Measurements from ENCODE around the gene PCDH7. TPM values are rescaled to one million over a fixed set of nuclear protein-coding genes. Genes with fewer than 3 reads are reported as not detected.

Gene PCDH7
- total and polyA plus RNA-seq, 11 donors: 9.4 to 166 (median 89.8) TPM

GRCh38 chr4:30722092-30722358 lies 1.9 kb downstream of the PCDH7 start:
- ATAC-seq (no peak), DNase-seq (no peak)
- H3K36me3 ChIP-seq: no peaks in the 10 kb centered on the region
- 1 to 3% (median 2%) methylated on average over 13 to 39 of the region's 39 CpGs for WGBS, 4 donors
- intact Hi-C loops (cut with DNase I): loop anchor here in 5 of 10 donors (5.0 to 10.0 kb wide), 6 partner anchors 213 to 320 kb away; no protein-coding TSS in a partner anchor
- peak overlapping the region in 7 of 12 donors; percentile 54 to 87 (median 75) for H3K27ac ChIP-seq
- peaks cover 0 to 71% (median 11%) of the 10 kb centered on the region in 9 donors for H3K27me3 ChIP-seq
- peaks cover 0 to 43% (median 10%) of the 10 kb centered on the region in 12 donors for H3K4me1 ChIP-seq
- H3K4me3 ChIP-seq: peak overlapping the region; percentile 21 to 78 (median 65)
- no peaks in the 10 kb centered on the region for H3K9me3 ChIP-seq
- TF ChIP-seq POLR2A (IDR thresholded peaks at IDR 0.05) (no peak), CTCF (IDR thresholded peaks at IDR 0.05) (peak in 2 of 12 donors; percentile 1 to 7)

DNA sequence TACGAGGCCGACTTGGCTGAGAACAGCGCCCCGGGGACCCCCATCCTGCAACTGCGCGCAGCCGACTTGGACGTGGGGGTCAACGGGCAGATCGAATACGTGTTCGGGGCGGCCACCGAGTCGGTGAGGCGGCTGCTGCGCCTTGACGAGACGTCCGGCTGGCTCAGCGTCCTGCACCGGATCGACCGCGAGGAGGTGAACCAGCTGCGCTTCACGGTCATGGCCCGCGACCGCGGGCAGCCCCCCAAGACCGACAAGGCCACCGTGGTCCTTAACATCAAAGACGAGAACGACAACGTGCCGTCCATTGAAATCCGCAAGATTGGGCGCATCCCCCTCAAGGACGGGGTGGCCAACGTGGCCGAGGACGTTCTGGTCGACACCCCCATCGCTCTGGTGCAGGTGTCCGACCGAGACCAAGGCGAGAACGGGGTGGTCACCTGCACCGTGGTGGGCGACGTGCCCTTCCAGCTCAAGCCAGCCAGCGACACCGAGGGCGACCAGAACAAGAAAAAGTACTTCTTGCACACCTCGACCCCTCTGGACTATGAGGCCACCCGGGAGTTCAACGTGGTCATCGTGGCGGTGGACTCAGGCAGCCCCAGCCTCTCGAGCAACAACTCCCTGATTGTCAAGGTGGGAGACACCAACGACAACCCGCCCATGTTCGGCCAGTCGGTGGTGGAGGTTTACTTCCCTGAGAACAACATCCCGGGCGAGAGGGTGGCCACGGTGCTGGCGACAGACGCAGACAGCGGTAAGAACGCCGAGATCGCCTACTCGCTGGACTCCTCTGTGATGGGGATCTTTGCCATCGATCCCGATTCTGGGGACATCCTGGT lies 2.4 kb downstream of the PCDH7 start:
- WGBS, 4 donors: 4 to 7% (median 6%) methylated on average over 40 to 77 of the region's 77 CpGs
- H3K4me3 ChIP-seq: peak overlapping the region; percentile 21 to 78 (median 65)
- no peaks in the 10 kb centered on the region for H3K36me3 ChIP-seq
- peaks cover 0 to 67% (median 11%) of the 10 kb centered on the region in 9 donors for H3K27me3 ChIP-seq
- DNase-seq (peak in 3 of 5 donors; percentile 26 to 62 (median 30)), ATAC-seq (no peak)
- H3K27ac ChIP-seq: peak overlapping the region in 7 of 12 donors; percentile 54 to 87 (median 75)
- no peak for TF ChIP-seq POLR2A (IDR thresholded peaks at IDR 0.05)
- no peak for TF ChIP-seq CTCF (IDR thresholded peaks at IDR 0.05)
- H3K9me3 ChIP-seq: no peaks in the 10 kb centered on the region
- peaks cover 0 to 38% (median 7%) of the 10 kb centered on the region in 12 donors for H3K4me1 ChIP-seq
- intact Hi-C loops (cut with DNase I): loop anchor here in 5 of 10 donors (5.0 to 10.0 kb wide), 6 partner anchors 212 to 320 kb away; no protein-coding TSS in a partner anchor

DNA sequence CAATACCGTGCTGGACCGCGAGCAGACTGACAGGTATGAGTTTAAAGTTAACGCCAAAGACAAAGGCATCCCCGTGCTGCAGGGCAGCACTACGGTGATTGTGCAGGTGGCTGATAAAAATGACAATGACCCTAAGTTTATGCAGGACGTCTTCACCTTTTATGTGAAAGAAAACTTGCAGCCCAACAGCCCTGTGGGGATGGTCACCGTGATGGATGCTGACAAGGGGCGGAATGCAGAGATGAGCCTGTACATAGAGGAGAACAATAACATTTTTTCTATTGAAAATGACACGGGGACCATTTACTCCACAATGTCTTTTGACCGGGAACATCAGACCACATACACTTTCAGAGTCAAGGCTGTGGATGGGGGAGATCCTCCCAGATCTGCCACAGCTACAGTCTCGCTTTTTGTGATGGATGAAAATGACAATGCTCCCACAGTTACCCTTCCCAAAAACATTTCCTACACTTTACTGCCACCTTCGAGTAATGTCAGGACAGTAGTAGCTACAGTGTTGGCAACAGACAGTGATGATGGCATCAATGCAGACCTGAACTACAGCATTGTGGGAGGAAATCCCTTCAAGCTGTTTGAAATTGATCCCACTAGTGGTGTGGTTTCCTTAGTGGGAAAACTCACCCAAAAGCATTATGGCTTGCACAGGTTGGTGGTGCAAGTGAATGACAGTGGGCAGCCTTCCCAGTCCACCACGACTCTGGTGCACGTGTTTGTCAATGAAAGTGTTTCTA lies 3.2 kb downstream of the PCDH7 start:
- no peak for ATAC-seq
- no peak for DNase-seq
- Histone ChIP-seq H3K36me3 (no peaks in the 10 kb centered on the region), H3K4me1 (peaks cover 0 to 32% (median 4%) of the 10 kb centered on the region in 12 donors), H3K27ac (peak overlapping the region in 7 of 12 donors; percentile 9 to 84 (median 70)), H3K9me3 (no peaks in the 10 kb centered on the region), H3K27me3 (peaks cover 0 to 59% (median 11%) of the 10 kb centered on the region in 9 donors), H3K4me3 (peak overlapping the region; percentile 21 to 78 (median 65))
- WGBS, 4 donors: 22 to 37% (median 27%) methylated on average over 15 of the region's 15 CpGs
- no peak for TF ChIP-seq CTCF (IDR thresholded peaks at IDR 0.05)
- TF ChIP-seq POLR2A (IDR thresholded peaks at IDR 0.05): no peak
- intact Hi-C loops (cut with DNase I): loop anchor here in 5 of 10 donors (5.0 to 10.0 kb wide), 6 partner anchors 211 to 319 kb away; no protein-coding TSS in a partner anchor

Measured in heart left ventricle (tissue), 16 donors.